Measurements from ENCODE around the gene SAAL1.

GRCh38 chr11:18056561-18057181 lies 49.2 kb downstream of the SAAL1 start:
- TF ChIP-seq CTCF (conservative IDR thresholded peaks at IDR 0.05; ENCODE audit: low read length) (no peak), EZH2phosphoT487 (IDR thresholded peaks at IDR 0.05; ENCODE audit: borderline replicate concordance, low read depth, low read length) (no peak)
